ENCODE results near the gene RIGI.
"Not testable (repeated sequence)": the region's sequence is repeated elsewhere in the genome, so short reads cannot be mapped to it uniquely, and the experiment has no call there.

The RIGI gene

GRCh38 chr9:32551276-32552051, 25.5 kb upstream of the RIGI start:
- DNase-seq (ENCODE audit: low read depth): no peak
- TF ChIP-seq CTCF (IDR thresholded peaks at IDR 0.05; ENCODE audit: control insufficient read depth, extremely low read depth, insufficient read depth): no peak
- peak overlapping the region; percentile 64 for H3K4me3 ChIP-seq (ENCODE audit: low read depth, low read length)

GRCh38 chr9:32550562-32551275, 24.7 kb upstream of the RIGI start:
- peak overlapping the region; percentile 64 for H3K4me3 ChIP-seq (ENCODE audit: low read depth, low read length)
- TF ChIP-seq CTCF (IDR thresholded peaks at IDR 0.05; ENCODE audit: control insufficient read depth, extremely low read depth, insufficient read depth): no peak
- DNase-seq (ENCODE audit: low read depth): peak; percentile 41

DNA sequence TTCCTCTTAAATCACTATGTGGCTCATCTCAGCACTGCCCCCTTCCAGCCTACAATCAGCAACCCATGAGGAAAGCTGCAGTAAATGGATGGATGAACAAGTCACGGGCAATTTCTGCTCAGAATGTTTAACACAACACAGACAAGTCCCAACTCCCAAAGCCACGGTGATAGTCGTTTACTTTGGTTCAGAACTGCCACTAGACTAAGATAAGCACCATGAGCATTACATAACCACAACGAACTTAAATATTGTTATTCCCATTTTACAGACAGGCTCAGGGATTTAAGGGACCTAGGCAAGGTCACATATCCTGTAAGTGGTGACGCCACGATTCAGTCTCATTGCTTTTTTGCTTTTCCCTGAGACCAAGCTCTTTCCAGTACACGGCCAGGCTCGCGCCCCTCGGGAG, 24.2 kb upstream of the RIGI start:
- peak overlapping the region; percentile 64 for H3K4me3 ChIP-seq (ENCODE audit: low read depth, low read length)
- peak; percentile 24; the same call in 1 of the 2 replicates for TF ChIP-seq CTCF (IDR thresholded peaks at IDR 0.05; ENCODE audit: control insufficient read depth, extremely low read depth, insufficient read depth)
- DNase-seq (ENCODE audit: low read depth): no peak

DNA sequence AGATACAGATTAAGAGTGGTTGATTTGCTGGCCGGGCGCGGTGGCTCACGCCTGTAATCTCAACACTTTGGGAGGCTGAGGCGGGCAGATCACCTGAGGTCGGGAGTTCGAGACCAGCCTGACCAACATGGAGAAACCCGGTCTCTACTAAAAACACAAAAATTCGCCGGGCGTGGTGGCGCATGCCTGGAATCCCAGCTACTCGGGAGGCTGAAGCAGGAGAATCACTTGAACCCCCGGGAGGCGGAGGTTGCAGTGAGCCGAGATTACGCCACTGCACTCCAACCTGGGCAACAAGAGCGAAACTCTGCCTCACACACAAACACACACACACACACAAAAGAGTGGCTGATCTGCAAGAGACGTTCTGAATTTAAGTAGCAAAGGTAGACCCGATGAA, 22.2 kb upstream of the RIGI start:
- not testable (repeated sequence) for H3K4me3 ChIP-seq (ENCODE audit: low read depth, low read length); DNase-seq (ENCODE audit: low read depth)

- no peak for DNase-seq (ENCODE audit: low read depth)
- no peak for TF ChIP-seq CTCF (IDR thresholded peaks at IDR 0.05; ENCODE audit: control insufficient read depth, extremely low read depth, insufficient read depth)
Observed at GRCh38 chr9:32545884-32546283, 19.9 kb upstream of the RIGI start.

GRCh38 chr9:32543047-32543446, 17.1 kb upstream of the RIGI start:
- DNase-seq (ENCODE audit: low read depth): no peak
- no peak for TF ChIP-seq CTCF (IDR thresholded peaks at IDR 0.05; ENCODE audit: control insufficient read depth, extremely low read depth, insufficient read depth)
- no peak overlapping the region for H3K4me3 ChIP-seq (ENCODE audit: low read depth, low read length)

More at GRCh38 chr9:32545884-32546283, 19.9 kb upstream of the RIGI start:
- H3K4me3 ChIP-seq (ENCODE audit: low read depth, low read length): no peak overlapping the region

DNA sequence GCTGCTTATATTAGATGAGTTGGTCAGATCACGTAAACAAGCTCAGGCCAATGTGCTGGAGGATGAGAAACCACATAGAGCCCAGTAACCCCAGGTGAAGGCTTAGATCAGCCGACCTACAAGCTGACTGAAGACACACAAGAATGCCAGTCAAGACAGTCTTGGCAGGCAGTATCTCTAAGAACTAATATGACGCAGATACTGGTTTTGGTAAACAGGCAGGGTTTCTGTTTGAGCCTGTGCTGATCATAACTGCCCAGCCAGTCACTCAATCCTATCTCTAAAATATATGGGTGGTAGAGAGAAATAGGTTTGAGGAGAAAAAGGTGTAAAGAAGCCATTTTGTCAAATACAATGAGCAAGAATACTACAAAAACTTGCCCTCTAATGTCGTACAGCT, 7.8 kb upstream of the RIGI start:
- DNase-seq (ENCODE audit: low read depth): no peak
- TF ChIP-seq CTCF (IDR thresholded peaks at IDR 0.05; ENCODE audit: control insufficient read depth, extremely low read depth, insufficient read depth): no peak
- H3K4me3 ChIP-seq (ENCODE audit: low read depth, low read length): no peak overlapping the region

Data from LNCaP clone FGC (cell line).